SU-DHL-6 (cell line): ENCODE data around the gene MCU.

Experiments used
- EZH2phosphoT487 ChIP-seq: fragments of 200-600 bp; sonication (generic), shearing (Covaris generic); conservative IDR thresholded peaks from 2 replicates; pipeline ENCODE4 v1.6.1; 2018; ENCODE audit warnings: mild to moderate bottlenecking, antibody characterized with exemption, low read length, moderate library complexity, mixed read lengths
- TF ChIP-seq, protein P1 (sequence below): fragments of 200-600 bp; sonication (generic); IDR thresholded peaks from one replicate; pipeline ENCODE4 v1.5.1; 2017; ENCODE audit warnings: antibody characterized with exemption, mild to moderate bottlenecking, low read length, moderate library complexity; ENCODE audit not compliant: insufficient read depth, poor library complexity, severe bottlenecking

- TF ChIP-seq, protein P1, sequence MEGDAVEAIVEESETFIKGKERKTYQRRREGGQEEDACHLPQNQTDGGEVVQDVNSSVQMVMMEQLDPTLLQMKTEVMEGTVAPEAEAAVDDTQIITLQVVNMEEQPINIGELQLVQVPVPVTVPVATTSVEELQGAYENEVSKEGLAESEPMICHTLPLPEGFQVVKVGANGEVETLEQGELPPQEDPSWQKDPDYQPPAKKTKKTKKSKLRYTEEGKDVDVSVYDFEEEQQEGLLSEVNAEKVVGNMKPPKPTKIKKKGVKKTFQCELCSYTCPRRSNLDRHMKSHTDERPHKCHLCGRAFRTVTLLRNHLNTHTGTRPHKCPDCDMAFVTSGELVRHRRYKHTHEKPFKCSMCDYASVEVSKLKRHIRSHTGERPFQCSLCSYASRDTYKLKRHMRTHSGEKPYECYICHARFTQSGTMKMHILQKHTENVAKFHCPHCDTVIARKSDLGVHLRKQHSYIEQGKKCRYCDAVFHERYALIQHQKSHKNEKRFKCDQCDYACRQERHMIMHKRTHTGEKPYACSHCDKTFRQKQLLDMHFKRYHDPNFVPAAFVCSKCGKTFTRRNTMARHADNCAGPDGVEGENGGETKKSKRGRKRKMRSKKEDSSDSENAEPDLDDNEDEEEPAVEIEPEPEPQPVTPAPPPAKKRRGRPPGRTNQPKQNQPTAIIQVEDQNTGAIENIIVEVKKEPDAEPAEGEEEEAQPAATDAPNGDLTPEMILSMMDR: no peak
- TF ChIP-seq EZH2phosphoT487: no peak
Measured at GRCh38 chr10:72810976-72811375, 119.0 kb downstream of the MCU start.
